ENCODE results near the gene TSPEAR.

DNA sequence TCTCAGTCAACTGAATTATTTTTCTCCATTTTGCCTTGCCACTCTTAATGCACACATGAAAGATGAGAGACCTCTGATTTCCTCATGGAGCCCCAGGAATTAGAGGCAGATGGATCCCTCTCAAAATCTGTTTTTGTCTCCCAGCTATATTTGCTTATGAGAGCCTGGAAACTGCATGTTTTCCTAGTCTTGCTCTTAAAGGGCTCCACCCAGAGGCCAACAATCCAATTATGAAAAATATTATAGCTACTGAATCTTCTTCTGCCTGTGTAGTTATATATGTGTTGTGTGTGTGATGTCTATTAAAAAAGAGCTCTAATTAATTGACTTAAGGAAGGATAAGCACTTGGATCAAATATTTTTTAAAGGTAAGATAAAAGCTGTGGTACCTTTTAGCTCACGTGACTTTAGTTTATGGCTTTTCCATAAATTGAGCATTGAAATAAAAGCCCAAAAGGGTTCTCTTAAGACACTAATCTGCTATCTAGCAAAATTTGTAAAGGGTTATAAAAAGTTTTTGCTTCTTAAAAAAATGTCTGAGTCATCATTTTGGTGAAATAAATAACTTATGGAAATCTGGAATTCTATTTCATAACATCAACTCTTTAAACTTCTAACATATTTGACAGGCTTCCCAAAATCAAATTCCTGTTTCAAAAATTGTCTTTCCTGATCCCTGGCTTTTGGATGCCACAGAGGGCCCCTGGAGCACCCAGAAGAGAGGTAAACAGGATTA, 31.2 kb upstream of the TSPEAR start:
- TF ChIP-seq, protein P1, sequence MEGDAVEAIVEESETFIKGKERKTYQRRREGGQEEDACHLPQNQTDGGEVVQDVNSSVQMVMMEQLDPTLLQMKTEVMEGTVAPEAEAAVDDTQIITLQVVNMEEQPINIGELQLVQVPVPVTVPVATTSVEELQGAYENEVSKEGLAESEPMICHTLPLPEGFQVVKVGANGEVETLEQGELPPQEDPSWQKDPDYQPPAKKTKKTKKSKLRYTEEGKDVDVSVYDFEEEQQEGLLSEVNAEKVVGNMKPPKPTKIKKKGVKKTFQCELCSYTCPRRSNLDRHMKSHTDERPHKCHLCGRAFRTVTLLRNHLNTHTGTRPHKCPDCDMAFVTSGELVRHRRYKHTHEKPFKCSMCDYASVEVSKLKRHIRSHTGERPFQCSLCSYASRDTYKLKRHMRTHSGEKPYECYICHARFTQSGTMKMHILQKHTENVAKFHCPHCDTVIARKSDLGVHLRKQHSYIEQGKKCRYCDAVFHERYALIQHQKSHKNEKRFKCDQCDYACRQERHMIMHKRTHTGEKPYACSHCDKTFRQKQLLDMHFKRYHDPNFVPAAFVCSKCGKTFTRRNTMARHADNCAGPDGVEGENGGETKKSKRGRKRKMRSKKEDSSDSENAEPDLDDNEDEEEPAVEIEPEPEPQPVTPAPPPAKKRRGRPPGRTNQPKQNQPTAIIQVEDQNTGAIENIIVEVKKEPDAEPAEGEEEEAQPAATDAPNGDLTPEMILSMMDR (IDR thresholded peaks at IDR 0.05; ENCODE audit: insufficient read depth, low read length, poor library complexity, severe bottlenecking): no peak
- TF ChIP-seq EZH2phosphoT487 (conservative IDR thresholded peaks at IDR 0.05; ENCODE audit: low read length): no peak

All from SU-DHL-6 (cell line).